PC-9 (cell line): ENCODE measurements around the gene PEX14. TPM values are rescaled to one million over a fixed set of nuclear protein-coding genes. Genes with fewer than 3 reads are reported as not detected.

ENCODE experiments used
- BruUV-seq: library from RNA; stranded (reverse); fragments of 400-500 nt; replicated peaks from 2 replicates; lab custom pipeline; 2021; lab: Mats Ljungman, UMichigan
- CTCF ChIA-PET: fragments of 300-600 bp; sonication (Branson Sonifier 250); formaldehyde crosslinking; loops from one replicate; lab custom pipeline; 2022; ENCODE audit warnings: antibody characterized with exemption; lab: Charles Lee
- POLR2A ChIA-PET: fragments of 300-600 bp; sonication (Branson Sonifier 250); formaldehyde crosslinking; loops from one replicate; lab custom pipeline; 2022; ENCODE audit warnings: antibody characterized with exemption; ENCODE audit not compliant: unreplicated experiment; lab: Charles Lee
- DNase-seq, 2 experiments: peaks; one replicate each; pipeline versions ENCODE4 v3.0.0 to v3.0.0-alpha.2; 2015 to 2022; ENCODE audit warnings: mixed read lengths in 1 of 2
- H2AFZ ChIP-seq: fragments of 200-600 bp; sonication (generic); 2 replicates; pipeline ENCODE4 v1.8.1; 2017; ENCODE audit warnings: antibody characterized with exemption
- H3F3A ChIP-seq: fragments of 200-600 bp; sonication (generic); 2 replicates; pipeline ENCODE4 v1.8.1; 2017; ENCODE audit warnings: antibody characterized with exemption, mild to moderate bottlenecking, low read depth; ENCODE audit not compliant: insufficient read depth
- H3K27ac ChIP-seq: fragments of 200-600 bp; sonication (generic); 2 replicates; pipeline ENCODE4 v1.6.1; 2016; ENCODE audit warnings: mixed run types
- H3K27me3 ChIP-seq: fragments of 200-600 bp; sonication (generic); 2 replicates; pipeline ENCODE4 v1.6.1; 2016; ENCODE audit warnings: low read depth, mixed run types; ENCODE audit not compliant: insufficient read depth
- H3K36me3 ChIP-seq: fragments of 200-600 bp; sonication (generic); 2 replicates; pipeline ENCODE4 v1.6.1; 2016; ENCODE audit warnings: low read depth, mixed run types
- H3K4me1 ChIP-seq: fragments of 200-600 bp; sonication (generic); replicated peaks from 2 replicates; pipeline ENCODE4 v1.6.1; 2016; ENCODE audit warnings: mixed run types; ENCODE audit not compliant: insufficient read depth
- H3K4me2 ChIP-seq: fragments of 200-600 bp; sonication (generic); 2 replicates; pipeline ENCODE4 v1.6.1; 2017; ENCODE audit warnings: mixed run types
- H3K4me3 ChIP-seq: fragments of 200-600 bp; sonication (generic); 2 replicates; pipeline ENCODE4 v1.6.1; 2016; ENCODE audit warnings: mixed run types
- H3K79me2 ChIP-seq: fragments of 200-600 bp; sonication (generic); 2 replicates; pipeline ENCODE4 v1.6.1; 2017; ENCODE audit warnings: low read depth, mixed run types
- H3K9me2 ChIP-seq: fragments of 200-600 bp; sonication (generic); 2 replicates; pipeline ENCODE4 v1.8.1; 2017; ENCODE audit warnings: mild to moderate bottlenecking; ENCODE audit not compliant: insufficient read depth
- H3K9me3 ChIP-seq: fragments of 200-600 bp; sonication (generic); 2 replicates; pipeline ENCODE4 v1.8.1; 2016; ENCODE audit warnings: low read depth; ENCODE audit not compliant: insufficient read depth
- H4K20me1 ChIP-seq: fragments of 200-600 bp; sonication (generic); 2 replicates; pipeline ENCODE4 v1.8.1; 2017; ENCODE audit not compliant: insufficient read depth
- EZH2 ChIP-seq: fragments of 200-600 bp; sonication (generic); IDR thresholded peaks from 2 replicates; pipeline ENCODE4 v1.8.0; 2017; ENCODE audit warnings: antibody characterized with exemption, low read depth
- intact Hi-C: fragments of 100-400 bp; cut with micrococcal nuclease; formaldehyde crosslinking; loops from one replicate; pipeline ENCODE4 v1.10.0; 2022; ENCODE audit not compliant: unreplicated experiment
- total RNA-seq: library from RNA; stranded (reverse); gene quantifications from 2 replicates; pipeline ENCODE4 v1.2.3, GENCODE V29; 2021
- TF ChIP-seq, protein P1 (sequence below): fragments of 200-600 bp; sonication (generic); conservative IDR thresholded peaks from 2 replicates; pipeline ENCODE4 v1.6.1; 2017; ENCODE audit warnings: mixed run types, antibody characterized with exemption, mild to moderate bottlenecking, moderate library complexity

PEX14 gene
- total RNA-seq, 1 experiment from 2014 or later: 28.3 TPM

DNA sequence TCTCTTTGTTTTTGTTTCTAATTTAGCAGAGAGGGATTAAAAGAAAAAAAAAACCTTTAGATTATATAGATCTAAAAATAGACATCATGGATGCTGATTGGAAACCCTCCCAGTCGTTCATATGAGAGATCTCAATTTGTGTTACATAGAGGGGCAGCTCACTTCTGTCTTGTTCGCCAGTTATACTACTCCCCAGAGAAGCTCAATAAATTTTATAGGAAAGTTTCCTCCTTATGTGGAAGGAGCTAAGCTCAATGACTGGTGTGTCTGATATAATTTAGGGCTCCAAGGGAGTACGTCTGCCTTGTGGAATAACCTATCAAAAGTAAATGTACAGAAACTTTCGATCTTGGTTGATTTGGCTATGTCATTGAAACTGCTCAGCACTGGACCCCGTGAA lies 117.6 kb downstream of the PEX14 start:
- H3F3A ChIP-seq: no peaks in the 10 kb centered on the region
- H4K20me1 ChIP-seq: no peaks in the 10 kb centered on the region
- H3K36me3 ChIP-seq: no peaks in the 10 kb centered on the region
- TF ChIP-seq EZH2: no peak
- TF ChIP-seq, protein P1, sequence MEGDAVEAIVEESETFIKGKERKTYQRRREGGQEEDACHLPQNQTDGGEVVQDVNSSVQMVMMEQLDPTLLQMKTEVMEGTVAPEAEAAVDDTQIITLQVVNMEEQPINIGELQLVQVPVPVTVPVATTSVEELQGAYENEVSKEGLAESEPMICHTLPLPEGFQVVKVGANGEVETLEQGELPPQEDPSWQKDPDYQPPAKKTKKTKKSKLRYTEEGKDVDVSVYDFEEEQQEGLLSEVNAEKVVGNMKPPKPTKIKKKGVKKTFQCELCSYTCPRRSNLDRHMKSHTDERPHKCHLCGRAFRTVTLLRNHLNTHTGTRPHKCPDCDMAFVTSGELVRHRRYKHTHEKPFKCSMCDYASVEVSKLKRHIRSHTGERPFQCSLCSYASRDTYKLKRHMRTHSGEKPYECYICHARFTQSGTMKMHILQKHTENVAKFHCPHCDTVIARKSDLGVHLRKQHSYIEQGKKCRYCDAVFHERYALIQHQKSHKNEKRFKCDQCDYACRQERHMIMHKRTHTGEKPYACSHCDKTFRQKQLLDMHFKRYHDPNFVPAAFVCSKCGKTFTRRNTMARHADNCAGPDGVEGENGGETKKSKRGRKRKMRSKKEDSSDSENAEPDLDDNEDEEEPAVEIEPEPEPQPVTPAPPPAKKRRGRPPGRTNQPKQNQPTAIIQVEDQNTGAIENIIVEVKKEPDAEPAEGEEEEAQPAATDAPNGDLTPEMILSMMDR: no peak
- BruUV-seq: no TSS peak
- no peaks in the 10 kb centered on the region for H3K4me1 ChIP-seq
- intact Hi-C loops: no loop called here
- no peaks in the 10 kb centered on the region for H3K27me3 ChIP-seq
- no peak overlapping the region for H3K4me2 ChIP-seq
- H3K79me2 ChIP-seq: no peaks in the 10 kb centered on the region
- DNase-seq: no peak
- H2AFZ ChIP-seq: no peak overlapping the region
- no peaks in the 10 kb centered on the region for H3K9me3 ChIP-seq
- CTCF ChIA-PET: no interaction called here
- no peak overlapping the region for H3K27ac ChIP-seq
- POLR2A ChIA-PET: no interaction called here
- H3K4me3 ChIP-seq: no peak overlapping the region
- no peaks in the 10 kb centered on the region for H3K9me2 ChIP-seq

DNA sequence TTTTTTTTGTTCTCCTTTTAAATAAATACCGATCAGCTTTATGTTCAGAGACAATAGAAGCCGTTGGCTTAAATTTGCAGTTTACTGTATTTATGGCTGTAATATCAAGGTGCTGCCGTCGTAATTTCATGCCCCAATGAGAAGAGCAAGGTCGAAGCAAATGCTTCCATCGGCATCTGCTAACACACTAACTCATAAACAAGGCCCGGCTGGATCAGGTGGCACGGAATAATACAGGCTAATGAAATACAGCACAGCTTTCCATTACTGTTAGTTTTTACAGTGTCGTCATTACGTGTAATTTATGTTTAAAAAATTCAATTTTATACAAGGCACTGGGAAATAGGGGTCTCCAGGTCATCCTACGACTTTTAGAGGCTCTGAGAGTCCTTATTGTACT lies 119.0 kb downstream of the PEX14 start:
- Histone ChIP-seq H3K9me3 (no peaks in the 10 kb centered on the region), H3K4me3 (no peak overlapping the region), H3K36me3 (no peaks in the 10 kb centered on the region), H3K27me3 (no peaks in the 10 kb centered on the region), H3K4me1 (peaks cover 8% of the 10 kb centered on the region), H3K4me2 (no peak overlapping the region), H2AFZ (no peak overlapping the region), H3F3A (peaks cover 8% of the 10 kb centered on the region), H4K20me1 (no peaks in the 10 kb centered on the region), H3K79me2 (no peaks in the 10 kb centered on the region), H3K27ac (no peak overlapping the region), H3K9me2 (no peaks in the 10 kb centered on the region)
- POLR2A ChIA-PET: no interaction called here
- CTCF ChIA-PET: interaction anchor here (0.5 kb wide), 1 partner anchor 99 kb away, joined by 3 read pairs; no protein-coding TSS in a partner anchor
- BruUV-seq: no TSS peak
- DNase-seq: no peak
- intact Hi-C loops: no loop called here
- TF ChIP-seq, protein P1: no peak
- no peak for TF ChIP-seq EZH2

DNA sequence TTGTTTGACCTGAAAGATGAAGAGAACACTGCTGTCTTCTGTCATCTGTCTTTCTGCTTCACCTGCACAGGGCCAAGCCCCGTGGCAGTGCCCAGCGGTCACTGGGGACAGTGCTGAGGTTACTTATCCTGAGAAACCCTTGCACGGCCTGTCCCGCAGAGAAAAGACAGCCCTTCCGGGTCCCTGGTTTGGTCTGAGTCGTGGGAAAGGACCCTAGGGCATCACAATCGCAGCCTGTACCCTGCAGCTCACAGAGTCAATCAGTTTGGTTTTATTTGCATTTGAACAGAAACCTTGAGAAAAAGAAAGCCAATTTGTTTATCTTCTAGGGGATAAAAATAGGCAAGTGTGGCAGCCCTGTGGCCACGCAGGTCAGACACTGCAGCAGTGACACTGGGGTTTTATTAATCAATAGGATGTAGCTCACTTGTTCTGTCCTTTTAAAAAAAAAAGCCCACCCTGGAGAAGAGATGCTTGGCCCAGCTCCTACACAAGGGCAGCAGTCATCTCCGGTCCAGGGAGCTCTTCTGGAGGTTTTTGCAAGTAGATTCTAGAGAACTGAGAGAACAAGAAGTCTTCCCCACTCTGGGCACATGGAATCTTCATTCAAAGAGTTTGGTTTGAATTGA lies 120.0 kb downstream of the PEX14 start:
- no peak for DNase-seq
- H3K79me2 ChIP-seq: no peaks in the 10 kb centered on the region
- no peaks in the 10 kb centered on the region for H4K20me1 ChIP-seq
- H3K4me1 ChIP-seq: peaks cover 16% of the 10 kb centered on the region
- no peak overlapping the region for H3K4me3 ChIP-seq
- no peak overlapping the region for H3K4me2 ChIP-seq
- no peak overlapping the region for H3K27ac ChIP-seq
- no TSS peak for BruUV-seq
- H3F3A ChIP-seq: peaks cover 18% of the 10 kb centered on the region
- no peaks in the 10 kb centered on the region for H3K36me3 ChIP-seq
- intact Hi-C loops: no loop called here
- ChIA-PET CTCF (no interaction called here), POLR2A (no interaction called here)
- H2AFZ ChIP-seq: no peak overlapping the region
- no peaks in the 10 kb centered on the region for H3K27me3 ChIP-seq
- TF ChIP-seq, protein P1: no peak
- no peak for TF ChIP-seq EZH2
- H3K9me2 ChIP-seq: no peaks in the 10 kb centered on the region
- no peaks in the 10 kb centered on the region for H3K9me3 ChIP-seq
